Anterior cingulate cortex (tissue), 58 donors: Measurements from ENCODE around the gene MAX.

Experiments
- DNase-seq, 58 donors: peaks; one replicate each; lab custom pipeline; 2025; lab: John Stamatoyannopoulos, UW

Gene MAX, protein sequence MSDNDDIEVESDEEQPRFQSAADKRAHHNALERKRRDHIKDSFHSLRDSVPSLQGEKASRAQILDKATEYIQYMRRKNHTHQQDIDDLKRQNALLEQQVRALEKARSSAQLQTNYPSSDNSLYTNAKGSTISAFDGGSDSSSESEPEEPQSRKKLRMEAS

DNA sequence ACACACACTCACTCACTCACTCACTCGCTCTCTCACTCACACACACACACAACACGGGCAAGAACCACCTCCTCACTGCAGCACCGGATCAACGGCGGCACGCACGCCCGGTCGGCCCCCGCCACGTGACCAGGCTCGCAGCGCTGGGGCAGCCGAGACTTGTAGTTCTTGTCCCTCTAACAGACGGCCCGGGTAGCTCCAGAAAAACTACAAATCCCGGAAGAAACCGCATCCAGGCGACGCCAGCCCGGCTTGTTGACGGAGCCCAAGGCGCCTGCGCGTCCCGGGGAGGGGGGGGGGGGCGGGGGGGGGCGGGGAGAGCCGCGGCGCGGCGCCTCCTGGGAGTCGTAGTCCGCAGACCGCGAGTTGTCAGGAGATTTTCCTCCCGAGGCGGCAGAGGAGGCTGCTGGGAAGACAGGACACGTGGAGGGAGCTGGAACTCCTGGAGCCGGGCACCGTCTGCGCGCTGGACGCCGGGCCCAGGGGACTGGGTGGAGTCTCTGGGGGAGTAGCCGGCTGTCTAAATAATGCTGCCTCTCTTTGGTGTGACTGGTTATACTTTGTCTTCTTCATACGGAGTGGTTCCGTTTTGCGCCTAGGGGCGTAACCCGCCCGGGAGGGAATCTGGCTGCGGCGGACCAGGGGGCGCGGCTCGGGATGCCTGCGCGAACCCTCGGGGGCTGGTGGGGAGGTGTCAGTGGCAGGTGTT is at the start of gene MAX:
TSS of gene MAX (minus strand) at position 77 of the 709 bp plus-strand sequence. CDS start 178 bp downstream, outside the sequence.
- peak; percentile 83 to 100 (median 99) for DNase-seq

- DNase-seq = no peak
Measured at GRCh38 chr14:65151609-65151956, 49.3 kb upstream of the MAX start.

GRCh38 chr14:65150898-65151608 is 48.7 kb upstream of the MAX start:
- DNase-seq = no peak

- DNase-seq = no peak
Measured at GRCh38 chr14:65149116-65149515, 46.8 kb upstream of the MAX start.

DNA sequence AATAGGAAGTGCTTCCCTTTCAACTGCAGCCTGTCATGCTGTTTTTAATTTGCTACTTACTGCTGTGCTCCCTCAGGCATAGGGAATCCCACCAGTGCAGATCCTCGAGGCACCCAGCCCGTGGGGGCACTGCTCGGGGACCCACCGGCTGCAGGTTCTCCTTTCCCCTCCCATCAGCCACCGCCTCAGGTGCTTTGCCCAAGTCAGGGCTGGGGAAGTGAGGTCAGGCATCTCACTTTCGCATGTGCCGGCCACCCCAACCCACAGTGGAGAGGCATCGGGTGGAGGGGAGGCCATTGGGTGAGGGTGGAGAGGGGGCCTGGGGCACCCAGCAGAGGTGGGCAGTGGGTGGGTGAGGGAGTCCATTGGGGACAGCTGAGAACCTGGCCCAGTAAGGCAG is 41.9 kb upstream of the MAX start:
- DNase-seq = no peak

DNA sequence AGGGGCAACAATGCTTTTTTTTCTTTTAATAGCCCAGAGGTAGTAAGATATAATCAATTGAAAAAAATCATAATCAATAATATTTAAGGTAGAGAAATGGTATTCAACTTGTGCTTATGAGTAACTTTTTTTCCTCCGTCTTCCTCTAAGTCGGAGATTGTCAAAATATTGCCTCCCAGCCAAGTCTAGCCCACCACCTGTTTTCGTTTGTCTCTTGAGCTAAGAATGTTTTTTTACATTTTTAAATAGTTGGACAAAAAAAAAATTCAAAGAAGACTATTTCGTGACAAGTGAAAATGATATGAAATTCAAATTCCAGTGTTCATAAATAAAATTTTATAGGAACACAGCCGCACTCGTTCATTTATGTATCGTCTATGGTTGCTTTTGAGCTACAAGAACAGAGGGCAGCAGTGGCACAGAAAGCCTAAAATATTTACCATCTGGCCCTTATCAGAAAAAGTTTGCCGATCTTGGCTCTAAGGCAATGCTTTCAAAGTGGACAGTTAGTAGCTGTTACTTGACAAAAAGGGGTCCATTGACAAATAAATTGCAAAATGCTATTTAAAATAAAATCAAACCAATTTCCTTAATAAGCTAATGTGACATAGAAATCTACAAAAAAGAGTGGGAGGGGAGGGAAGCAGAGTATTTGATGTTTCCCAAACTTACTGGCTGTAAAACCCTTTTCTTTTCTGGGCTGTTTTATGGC is 40.8 kb upstream of the MAX start:
- DNase-seq = no peak

DNA sequence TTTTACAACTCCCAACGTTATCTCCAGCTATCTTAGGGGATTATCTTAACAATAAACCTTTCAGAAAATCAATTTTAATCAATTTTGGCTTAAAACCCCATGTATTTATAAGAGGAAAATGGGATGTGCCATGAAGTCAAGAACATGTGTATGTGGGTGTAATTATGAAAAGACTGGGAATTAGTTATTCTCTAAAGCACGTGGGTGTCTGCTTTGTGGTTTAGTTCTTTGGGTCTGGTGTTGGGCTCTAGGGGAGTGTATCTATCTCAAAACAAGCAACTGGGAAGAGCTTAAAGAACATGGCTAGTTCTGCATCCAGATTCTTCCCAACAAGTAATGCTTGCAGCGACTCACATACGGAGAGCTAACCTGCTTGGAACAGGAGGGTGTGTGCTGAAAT is 40.1 kb upstream of the MAX start:
- DNase-seq = no peak

- DNase-seq = no peak
Measured at GRCh38 chr14:65141523-65141922, 39.2 kb upstream of the MAX start.

DNA sequence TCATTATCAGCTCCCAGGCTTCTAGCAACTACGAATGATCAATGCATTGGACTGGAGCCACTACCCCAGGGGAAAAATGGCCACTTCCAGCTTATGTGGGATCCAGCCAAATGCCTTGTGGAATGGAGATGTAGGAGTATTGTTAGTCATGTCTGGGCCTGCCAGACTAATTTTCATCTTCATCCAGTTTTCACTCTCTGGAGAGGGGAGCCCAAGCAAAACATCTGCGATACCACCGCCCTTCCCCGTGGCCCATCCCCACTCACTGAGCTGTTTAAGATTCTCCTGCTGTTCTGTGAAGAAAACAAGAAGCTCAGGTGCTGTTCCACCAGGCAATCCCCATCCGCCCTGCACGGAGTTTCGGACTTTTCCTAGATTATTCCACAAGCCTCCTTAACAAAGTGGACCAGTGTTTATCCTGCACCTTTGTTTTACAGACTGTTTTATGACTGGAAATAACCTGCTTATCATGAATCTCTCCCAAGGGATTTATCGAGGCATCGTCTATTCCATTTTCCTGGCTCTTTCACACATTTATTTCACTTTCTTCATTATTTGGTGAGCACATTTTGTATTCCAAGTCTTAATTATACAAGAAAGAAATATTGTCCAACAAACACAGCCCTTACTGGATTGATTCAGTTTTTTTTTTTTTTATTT is 35.5 kb upstream of the MAX start:
- no peak for DNase-seq

DNA sequence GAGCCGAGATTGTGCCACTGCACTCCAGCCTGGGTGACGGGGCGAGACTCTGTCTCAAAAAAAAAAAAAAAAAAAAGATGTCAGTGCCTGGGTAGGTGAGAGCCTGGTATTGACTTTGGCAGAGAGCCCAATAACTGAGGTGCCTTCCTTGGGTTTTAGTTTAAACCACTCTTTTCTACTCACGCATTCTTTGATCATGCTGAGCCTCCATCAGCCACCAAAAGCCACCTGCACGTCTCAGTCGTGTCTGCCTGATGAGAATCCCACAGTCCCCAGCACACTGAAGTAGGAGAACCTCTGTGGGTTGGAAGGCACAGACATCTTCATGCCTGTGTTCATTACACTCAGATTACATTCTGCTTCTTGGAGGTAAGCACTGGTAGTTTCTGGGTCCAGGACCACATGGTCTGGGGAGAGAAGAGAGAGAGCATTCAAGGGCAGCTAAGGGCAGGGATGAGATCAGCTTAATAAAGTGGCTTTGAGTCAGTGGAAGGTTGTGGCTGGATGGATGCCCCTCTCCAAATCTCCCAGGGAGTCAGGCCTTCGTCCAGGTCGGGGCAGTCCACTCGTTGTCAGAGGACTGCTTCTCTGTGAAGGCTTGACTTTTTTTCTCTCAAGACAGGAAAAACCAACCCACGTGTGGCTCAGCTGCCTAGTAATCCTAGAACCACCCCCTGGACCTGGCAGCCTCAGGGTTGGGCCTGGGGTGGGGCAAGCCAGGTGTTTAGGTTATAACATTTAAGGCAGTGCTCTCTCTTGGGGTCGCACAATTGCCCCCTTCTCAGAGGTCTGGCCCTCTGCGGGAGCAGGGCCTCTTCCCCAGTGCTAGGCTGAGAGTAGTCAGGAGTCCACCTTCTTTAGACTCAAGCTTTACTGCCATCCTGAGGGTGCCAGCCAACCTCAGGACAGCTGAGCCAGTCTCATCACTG is 32.6 kb upstream of the MAX start:
- DNase-seq = peak in 2 of 58 donors; percentile 7 to 17

GRCh38 chr14:65132855-65133254 is 30.5 kb upstream of the MAX start:
- no peak for DNase-seq

DNA sequence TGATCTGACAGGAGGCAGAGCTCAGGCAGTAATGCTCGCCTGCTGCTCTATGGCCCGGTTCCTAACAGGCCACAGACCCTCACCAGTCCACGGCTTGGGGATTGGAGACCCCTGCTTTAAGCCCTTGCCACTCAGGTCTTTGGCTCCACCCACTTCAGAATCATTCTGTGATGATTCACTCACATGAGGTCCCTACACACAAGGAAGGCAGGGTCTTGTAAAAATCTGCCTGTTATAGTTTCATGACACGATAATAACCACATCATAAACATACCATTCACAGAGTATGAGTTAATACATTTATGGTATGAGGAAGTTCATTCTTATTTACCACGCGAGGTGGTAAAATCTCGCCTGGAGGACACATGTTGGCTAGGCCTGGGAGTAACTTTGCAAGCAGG is 29.0 kb upstream of the MAX start:
- no peak for DNase-seq

GRCh38 chr14:65128096-65128495 is 25.8 kb upstream of the MAX start:
- DNase-seq = no peak

DNA sequence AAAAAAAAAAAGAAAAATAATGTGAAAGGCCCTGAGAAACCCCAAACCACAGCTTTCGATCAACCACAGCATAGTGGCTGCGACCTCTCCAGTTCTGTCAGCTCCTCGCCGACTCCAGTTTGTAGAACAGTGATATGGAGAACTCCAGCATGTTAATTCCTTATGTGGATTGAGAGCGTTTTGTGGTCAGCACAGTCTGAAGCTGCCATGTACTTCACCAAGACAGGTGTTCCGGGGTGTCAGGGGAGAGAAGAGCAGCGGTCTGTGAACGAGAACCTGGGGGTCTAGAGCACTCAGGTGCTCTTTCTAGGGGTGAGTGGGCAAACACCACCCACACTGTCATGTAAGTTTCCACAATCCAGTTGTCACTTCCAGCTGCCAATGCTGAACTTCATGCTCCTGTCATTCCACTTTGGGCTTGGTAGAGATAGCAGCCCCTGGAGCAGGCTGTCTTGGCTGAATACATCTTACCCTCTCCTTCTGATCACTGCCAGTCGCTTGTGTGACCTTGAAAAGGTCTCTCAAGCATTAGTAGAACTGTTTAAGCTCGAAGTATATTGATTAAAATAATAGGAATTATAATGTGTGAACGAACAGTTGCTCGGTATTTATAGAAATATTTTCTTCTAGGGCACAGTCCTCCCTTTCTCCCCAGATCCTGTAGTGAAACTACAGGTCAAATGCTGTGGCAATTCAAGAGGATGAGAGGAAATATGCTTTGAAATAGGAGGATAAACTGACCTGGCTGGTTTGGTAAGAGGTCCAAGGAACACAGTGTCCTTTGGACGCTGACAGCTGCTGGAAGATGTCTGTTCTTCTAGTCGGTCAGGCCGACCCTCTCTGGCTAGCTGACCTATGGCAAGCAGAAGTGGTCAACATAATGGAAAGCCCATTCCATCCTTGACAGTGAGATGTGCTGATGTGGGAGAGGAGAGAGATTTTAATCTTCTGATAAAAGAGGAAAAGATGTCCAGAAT is 15.7 kb upstream of the MAX start:
- DNase-seq = no peak

DNA sequence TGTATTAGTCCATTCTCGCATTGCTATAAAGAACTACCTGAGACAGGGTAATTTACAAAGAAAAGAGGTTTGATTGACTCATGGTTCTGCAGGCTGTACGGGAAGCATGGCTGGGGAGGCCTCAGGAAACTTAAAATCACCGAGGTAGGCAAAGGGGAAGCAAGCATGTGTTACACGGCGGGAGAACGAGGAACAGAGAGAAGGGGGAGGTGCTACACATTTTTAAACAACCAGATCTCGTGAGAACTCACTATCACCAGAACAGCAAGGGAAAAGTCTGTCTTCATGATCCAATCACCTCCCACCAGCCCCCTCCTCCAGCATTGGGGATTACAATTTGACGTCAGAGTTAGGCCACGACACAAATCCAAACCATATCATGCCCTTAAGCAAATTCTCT is 13.3 kb upstream of the MAX start:
- no peak for DNase-seq

DNA sequence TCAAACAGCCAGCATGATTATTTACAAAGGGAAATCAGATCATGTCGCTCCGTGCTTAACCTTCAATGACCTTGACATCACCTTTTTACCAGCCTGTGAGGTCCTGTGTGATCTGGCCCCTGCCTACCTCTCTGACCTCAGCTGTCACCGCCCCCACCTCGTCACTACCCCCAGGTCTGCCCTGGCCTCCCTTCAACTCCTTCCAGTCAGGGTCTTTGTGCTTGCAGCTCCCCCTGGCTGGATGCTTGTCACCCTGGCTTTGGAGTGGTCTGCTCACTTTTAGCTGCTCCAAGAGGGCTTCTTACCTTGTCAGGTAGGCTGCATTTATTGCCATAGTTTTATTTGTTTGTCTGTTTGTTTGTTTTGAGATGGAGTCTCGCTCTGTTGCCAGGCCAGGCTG is 8.2 kb upstream of the MAX start:
- no peak for DNase-seq

DNA sequence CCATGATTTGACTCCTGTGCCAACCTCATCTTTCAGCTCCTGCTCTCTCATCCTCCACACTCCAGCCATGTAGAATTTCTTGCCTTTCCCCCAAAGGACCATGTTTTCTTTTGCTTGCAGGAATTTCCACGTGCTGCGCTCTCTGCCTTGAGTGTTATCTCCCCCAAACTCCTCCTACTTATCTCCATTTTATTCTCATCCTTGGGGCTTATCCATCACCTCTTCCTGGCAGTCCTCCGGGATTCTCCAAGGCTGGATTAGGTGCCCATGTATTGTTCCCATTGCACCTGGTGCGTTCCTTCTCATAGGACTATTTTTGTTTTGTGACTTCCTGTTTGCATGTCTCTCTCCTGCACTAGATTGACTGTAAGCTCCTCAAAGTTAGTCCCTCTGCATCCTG is 7.0 kb upstream of the MAX start:
- no peak for DNase-seq

DNA sequence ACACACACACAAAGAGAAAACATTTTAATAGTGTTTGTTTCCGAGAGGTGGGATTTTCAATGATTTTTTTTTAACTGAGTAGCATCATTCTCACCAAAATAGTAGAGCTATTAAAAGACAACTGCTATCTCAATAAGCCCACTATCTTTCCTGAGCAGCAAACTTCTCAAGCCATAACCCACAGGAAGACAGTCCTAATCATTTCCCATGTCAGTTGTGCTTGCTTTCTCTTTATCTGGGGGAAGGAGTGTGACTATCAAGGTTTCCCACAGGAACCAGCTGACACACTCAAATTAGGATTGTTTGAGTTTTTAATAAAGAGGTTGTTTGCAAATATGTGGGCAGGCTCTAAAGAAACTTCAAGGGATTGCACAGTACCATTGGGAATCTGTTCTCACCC is 4.9 kb upstream of the MAX start:
- DNase-seq = no peak

DNA sequence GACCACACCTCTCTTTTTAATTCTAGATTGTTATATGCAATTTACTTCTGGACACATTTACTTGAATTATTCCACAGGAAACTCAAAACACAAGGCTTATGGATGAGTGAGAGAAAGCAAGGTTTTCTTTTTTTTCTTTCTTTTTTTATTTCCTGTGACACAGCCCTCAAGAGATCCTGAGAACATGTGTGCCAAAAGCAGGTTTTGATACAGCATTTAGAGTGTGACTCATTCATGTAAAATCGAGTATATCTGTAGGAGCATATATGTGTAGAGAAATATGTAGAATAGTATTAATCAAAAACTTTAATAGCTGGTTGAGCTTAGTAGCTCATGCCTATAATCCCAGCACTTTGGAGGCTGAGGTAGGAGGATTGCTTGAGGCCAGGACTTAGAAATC is 4.4 kb upstream of the MAX start:
- DNase-seq = no peak
